Hematopoietic multipotent progenitor cell treated with erythropoietin and hydrocortisone succinate and interleukin-3 and kit ligand, for 8 days (in vitro differentiated cells): ENCODE data around the gene LMNA.

ENCODE experiments used
- DNase-seq: peaks from one replicate; pipeline ENCODE4 v3.0.0-alpha.2; 2015

LMNA gene

DNA sequence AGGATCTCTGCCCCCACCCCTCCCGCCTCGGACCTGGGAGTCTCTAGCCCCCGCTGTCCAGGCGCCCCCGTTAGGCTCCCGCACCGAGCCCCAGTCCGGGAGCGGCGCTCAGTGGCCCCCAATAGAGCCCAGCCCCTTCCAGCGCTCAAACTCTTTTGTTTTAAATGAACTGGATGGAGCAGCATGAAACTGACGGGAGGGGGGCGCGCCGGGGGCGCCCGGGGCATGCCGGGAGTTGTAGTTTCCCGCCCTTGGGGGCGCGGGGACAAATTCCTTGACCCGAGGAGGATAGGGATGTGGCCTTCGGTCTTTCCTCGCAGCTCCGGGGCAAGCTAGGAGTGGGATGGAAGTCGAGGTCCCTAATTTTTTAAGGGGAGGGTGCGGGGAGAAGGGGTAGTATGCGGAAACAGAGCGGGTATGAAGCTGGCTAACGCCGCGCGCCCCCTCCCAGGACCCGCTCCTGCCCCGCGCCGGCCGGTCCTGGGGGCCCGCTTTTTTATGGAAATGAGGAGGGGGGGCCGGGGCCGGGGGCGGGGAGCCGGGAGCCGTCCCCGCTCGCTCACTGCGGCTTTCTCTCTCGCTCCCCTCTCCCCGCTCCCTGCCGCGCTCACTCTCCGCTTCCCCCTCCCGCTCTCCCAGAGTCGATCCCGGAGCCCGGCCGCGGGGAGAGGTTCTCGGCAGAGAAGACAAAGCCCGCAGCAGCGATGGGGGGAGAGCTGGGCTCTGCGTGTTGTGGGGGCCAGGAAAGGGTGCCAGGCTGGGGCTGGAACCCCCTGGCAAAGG lies 32.0 kb upstream of the LMNA start, which contains the start of gene MEX3A:
Gene MEX3A, minus strand, starts transcription at position 157 of the 783 bp plus-strand sequence. CDS start 467 bp downstream, outside the sequence.
- DNase-seq: peak; percentile 63

DNA sequence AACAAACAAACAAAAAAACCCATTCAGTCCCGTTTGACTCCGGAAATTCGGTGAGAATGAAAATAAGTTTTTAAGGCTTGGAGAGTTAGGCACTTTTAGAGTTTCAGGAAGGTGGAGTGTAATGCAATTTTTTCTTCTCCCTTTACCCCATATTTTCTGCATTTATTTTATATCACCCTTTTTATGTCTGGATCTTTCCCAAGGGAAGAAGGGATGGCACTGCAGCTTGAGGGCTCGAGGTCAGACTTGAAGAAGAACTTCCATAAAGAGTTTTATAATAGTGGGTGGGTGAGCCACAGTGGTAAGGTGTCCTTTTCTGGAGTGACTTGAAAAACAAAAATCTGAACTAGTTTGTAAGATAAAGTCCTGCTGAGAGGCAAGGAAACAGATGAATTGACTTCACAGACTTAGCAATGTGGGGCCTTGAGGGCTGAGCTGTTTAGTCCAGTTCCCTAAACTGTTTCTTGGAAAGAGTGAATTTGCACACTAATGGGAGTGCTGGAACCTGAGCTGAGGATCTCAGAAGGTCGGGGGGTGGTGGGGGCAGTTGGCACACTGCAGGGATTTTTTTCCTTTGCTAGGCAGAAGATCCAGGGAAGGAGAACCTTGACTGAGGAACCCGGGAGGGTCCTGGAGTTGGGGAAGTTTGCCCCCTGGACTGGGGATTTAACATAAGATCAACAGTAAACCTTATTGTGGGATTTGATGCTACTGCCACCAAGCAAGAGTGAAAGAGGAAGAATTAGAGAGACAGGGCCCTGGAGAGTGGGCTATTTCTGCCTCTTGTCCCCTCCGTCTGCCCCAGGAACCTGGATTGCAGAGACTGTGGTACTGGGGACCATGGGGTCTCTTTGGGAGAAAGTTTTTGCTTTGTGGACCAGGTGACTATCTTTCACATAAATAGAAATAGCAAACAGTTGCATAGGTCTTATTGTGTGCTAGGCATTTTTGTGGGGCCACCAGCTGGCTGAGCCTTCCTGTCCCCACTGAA lies 30.4 kb upstream of the LMNA start:
- DNase-seq: no peak

GRCh38 chr1:156086256-156086662 lies 28.3 kb upstream of the LMNA start:
- DNase-seq: no peak

GRCh38 chr1:156089704-156090103 lies 24.8 kb upstream of the LMNA start:
- DNase-seq: peak; percentile 26

GRCh38 chr1:156090138-156090839 lies 24.2 kb upstream of the LMNA start:
- DNase-seq: no peak

DNA sequence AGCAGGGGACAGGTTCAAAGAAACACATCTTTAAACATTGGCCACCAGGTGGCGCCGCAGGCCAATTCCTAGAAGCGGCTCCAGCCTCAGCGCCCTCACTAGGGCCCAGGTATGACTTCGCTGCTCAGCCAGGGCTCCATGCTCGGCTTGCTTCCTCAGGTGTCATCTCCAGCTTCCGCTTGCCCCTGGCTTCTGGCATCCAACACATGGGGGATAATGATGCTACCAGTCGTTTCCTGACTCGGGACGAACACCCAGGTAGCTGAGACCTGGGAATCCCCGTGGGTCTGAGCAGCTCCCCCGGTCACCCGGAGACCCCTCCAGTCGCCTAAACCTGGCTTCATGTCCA lies 23.7 kb upstream of the LMNA start:
- DNase-seq: peak; percentile 89

GRCh38 chr1:156091610-156092009 lies 22.9 kb upstream of the LMNA start:
- peak; percentile 54 for DNase-seq

DNA sequence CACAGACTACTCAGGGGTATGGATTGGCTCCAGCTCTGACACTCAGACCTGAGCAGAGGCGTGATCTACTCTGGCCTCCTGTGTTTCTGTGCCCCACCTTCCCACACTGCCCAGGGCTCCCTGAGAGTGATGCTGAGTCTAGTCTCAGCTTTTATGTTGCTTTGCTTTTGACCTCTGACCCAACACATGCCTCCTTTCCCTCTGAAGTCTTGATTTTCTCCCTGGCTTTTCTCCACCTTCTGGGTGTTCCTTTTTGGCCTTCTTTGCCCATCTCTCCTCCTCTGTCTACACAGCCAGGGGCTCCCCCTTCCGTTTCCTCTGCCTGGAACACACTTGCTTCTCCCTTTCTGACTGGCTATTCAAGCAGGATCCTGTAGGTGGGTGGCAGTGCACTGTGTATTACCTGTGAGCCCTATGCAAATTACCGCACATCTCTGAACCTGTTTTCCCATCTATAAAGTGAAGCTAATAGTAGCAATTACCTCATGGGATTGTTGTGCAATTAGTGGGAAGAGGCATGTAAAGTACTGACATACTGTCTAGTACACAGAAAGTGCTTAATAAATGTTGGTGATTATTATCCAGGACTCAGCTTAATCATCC lies 18.5 kb upstream of the LMNA start:
- DNase-seq: no peak

- DNase-seq: peak; percentile 83
Observed at GRCh38 chr1:156096640-156097391, 17.7 kb upstream of the LMNA start.

GRCh38 chr1:156097499-156098178 lies 16.9 kb upstream of the LMNA start:
- DNase-seq: no peak

DNA sequence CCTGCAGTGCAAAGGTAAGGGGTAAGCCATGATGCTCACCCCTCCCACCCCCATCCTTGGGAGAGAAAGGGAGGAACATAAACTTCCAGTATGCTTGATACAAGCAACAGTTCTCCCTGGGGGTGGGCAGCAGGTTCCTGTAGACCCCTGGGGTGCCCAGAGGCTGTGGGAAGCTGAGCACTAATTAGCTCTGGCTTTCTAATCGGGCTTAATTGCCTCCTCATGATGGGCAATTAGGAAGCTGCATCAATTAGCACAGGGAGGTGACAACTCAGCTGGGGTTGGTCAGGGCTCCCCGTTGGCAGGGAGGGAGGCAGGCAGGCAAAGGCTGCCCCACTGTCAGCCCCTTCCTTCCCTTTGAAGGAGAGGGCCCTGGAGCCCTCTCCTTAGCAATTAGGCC lies 15.7 kb upstream of the LMNA start:
- DNase-seq: no peak

DNA sequence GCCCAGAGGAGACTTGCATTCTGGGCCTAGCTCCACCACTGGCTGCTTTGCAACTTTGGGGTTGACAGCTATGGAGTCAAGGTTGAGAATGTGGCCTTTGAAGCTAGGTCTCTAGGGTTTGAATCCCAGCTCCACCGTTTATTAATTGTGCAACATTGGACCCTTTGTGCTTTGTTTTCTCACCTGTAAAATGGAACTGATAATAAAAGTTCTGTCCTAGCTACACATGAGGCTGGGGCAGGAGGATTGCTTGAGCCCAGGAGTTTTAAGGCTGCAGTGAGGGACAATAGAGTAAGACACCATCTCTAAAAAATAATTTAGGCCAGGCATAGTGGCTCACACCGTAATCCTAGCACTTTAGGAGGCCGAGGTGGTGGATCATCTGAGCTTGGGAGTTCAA lies 15.2 kb upstream of the LMNA start:
- no peak for DNase-seq

- DNase-seq: peak; percentile 81
Observed at GRCh38 chr1:156100205-156100995, 14.1 kb upstream of the LMNA start.

GRCh38 chr1:156101880-156102279 lies 12.6 kb upstream of the LMNA start:
- no peak for DNase-seq

DNA sequence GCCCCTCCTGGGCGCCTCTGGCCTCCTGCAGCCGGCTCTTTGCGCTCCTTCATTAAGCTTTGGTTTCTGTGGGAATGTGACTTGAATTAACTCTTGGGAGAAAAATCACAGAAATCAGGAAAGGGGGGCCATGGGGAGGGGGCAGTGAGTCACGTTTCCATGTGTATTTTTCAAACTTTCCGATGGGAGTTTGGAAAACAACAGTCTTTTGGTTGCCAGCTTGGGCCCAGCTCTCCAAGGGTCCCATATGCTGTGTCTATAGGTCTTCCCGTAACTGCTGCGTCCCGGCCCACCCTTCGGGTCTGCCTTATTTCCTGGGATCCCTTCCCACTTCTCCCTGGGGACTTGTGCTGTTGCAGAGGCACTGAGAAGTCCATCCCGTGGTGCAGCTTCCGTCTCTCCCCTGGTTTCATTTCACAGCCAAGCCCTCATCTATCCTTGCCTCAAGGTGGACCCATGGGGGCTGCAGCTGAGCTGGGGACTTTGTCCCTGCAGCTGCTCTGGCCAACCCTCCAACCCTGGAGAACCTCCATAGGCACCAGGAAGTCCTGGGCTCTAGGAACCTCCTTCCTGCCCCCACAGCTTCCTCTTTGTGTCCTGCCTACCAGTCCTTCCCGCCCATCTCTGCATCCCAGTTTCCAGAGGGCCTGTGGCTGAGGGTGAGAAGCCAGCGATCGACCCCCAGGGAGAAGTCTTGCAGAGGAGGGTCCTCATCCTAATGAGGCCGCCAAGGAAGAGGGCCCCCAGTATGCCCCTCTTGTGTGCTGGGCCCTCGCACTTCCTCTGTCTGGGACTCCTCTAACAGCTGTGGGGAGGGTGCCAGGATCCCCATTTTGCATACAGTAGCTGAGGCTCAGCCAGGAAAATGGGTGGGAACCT lies 11.6 kb upstream of the LMNA start:
- no peak for DNase-seq

- DNase-seq: peak; percentile 95
Observed at GRCh38 chr1:156103521-156103947, 11.0 kb upstream of the LMNA start.

DNA sequence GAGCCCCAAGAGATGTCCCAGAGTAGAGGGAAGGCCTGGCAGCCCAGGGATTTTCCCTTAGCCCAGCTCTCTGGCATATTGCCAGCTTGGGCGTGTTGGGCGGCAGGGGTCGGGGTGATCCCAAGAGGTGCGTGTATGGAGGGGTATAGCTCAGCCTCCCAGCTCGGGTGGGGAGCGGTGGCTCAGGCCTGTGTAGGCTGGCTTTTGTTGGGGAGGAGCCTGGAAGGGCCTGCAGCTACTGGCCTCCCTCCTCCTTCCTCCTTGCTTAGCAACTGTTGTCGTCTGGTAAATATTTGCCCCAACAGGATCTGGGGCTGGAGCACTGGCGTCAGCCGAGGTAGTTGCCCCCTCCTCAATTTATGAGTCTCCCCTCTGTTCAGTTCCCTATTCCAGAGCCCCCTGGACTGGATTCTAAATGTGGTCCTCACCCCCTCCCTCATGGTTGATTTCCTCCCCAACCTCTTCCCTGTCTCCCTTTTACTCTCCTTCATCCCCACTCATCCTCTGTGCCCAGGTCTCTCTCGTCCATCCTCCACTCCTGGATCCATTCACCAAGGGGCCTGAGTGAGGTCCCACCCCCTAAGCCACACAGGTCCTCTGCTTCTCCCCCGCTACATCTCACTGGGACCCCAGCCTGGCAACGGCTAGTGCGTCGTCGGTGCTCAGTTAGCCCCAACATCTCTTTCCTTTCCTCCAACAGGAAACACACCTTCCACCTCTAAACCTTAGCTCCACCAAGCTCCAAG lies 10.3 kb upstream of the LMNA start:
- DNase-seq: peak; percentile 88
